Measurements from ENCODE around the gene GSDME.
"Not testable (repeated sequence)": the region's sequence is repeated elsewhere in the genome, so short reads cannot be mapped to it uniquely, and the experiment has no call there.

GSDME gene

DNA sequence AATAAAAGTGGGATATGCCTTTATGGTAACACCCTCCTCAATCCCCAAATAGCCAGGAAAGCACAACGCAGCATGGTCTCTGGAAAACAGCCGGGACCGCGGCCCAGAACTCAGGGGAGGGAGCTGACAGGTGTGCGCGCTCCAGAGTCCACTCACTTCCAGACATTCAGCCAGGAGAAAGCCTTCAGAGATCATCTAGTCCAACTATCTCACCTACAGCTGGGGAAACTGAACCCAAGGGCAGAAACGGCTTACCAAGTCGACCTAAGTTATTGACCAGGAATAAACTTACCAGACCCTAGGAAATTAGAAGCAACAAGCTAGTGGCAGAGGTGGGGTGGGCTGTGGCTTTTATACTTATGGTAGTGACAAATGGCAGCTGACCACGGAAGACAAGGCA lies 16.4 kb downstream of the GSDME start:
- no peak overlapping the region for H3K27ac ChIP-seq
- TF ChIP-seq, protein P1, sequence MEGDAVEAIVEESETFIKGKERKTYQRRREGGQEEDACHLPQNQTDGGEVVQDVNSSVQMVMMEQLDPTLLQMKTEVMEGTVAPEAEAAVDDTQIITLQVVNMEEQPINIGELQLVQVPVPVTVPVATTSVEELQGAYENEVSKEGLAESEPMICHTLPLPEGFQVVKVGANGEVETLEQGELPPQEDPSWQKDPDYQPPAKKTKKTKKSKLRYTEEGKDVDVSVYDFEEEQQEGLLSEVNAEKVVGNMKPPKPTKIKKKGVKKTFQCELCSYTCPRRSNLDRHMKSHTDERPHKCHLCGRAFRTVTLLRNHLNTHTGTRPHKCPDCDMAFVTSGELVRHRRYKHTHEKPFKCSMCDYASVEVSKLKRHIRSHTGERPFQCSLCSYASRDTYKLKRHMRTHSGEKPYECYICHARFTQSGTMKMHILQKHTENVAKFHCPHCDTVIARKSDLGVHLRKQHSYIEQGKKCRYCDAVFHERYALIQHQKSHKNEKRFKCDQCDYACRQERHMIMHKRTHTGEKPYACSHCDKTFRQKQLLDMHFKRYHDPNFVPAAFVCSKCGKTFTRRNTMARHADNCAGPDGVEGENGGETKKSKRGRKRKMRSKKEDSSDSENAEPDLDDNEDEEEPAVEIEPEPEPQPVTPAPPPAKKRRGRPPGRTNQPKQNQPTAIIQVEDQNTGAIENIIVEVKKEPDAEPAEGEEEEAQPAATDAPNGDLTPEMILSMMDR (IDR thresholded peaks at IDR 0.05) = no peak

DNA sequence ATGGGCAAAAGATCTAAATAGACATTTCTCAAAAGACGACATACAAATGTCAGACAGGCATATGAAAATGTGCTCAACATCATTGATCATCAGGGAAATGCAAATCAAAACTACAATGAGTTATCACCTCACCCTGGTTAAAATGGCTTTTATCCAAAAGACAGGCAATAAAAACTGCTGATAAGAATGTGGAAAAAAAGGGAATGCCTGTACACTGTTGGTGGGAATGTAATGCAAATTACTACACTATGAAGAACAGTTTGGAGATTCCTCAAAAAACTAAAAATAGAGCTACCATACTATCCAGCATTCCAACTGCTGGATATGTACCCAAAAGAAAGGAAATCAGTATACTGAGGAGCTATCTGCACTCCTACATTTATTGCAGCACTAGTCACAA lies 18.0 kb downstream of the GSDME start:
- H3K36me3 ChIP-seq = no peaks in the 10 kb centered on the region
- TF ChIP-seq, protein P1 (IDR thresholded peaks at IDR 0.05) = no peak
- H3K27ac ChIP-seq = no peak overlapping the region

More for the DNA sequence above, 16.4 kb downstream of the GSDME start:
- Histone ChIP-seq H3K36me3 (no peaks in the 10 kb centered on the region), H3K9me3 (no peaks in the 10 kb centered on the region), H3K4me3 (ENCODE audit: low read depth in 1 of 2, low read length in 1 of 2) (no peak overlapping the region), H3K4me1 (ENCODE audit: control insufficient read depth in 1 of 2, insufficient read depth in 1 of 2, low read depth in 1 of 2, low read length in 1 of 2) (no peaks in the 10 kb centered on the region), H3K27me3 (peaks cover 12% of the 10 kb centered on the region)

DNA sequence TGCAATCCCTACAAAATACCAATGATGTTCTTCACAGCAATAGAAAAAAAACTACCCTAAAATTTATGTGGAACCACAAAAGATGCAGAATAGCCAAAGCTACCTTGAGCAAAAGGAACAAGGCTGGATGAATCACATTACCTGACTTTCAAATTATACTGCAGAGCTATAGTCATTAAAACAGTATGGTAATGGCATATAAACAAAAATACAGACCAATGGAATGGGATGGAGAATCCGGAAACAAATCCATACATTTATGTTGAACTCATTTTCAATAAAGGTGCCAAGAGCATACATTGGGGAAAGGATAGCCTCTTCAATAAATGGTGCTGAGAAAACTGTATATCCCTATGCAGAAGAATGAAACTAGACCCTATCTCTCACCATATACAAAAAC lies 18.7 kb downstream of the GSDME start:
- TF ChIP-seq, protein P1 (IDR thresholded peaks at IDR 0.05) = no peak
- H3K27me3 ChIP-seq = peaks cover 8% of the 10 kb centered on the region
- no peaks in the 10 kb centered on the region for H3K36me3 ChIP-seq
- H3K27ac ChIP-seq = no peak overlapping the region
- no peaks in the 10 kb centered on the region for H3K9me3 ChIP-seq
- H3K4me1 ChIP-seq (ENCODE audit: control insufficient read depth in 1 of 2, insufficient read depth in 1 of 2, low read depth in 1 of 2, low read length in 1 of 2) = no peaks in the 10 kb centered on the region
- no peak overlapping the region for H3K4me3 ChIP-seq (ENCODE audit: low read depth in 1 of 2, low read length in 1 of 2)

More for the DNA sequence above, 18.0 kb downstream of the GSDME start:
- Histone ChIP-seq H3K27me3 (peaks cover 12% of the 10 kb centered on the region), H3K9me3 (no peaks in the 10 kb centered on the region), H3K4me1 (ENCODE audit: control insufficient read depth in 1 of 2, insufficient read depth in 1 of 2, low read depth in 1 of 2, low read length in 1 of 2) (no peaks in the 10 kb centered on the region), H3K4me3 (ENCODE audit: low read depth in 1 of 2, low read length in 1 of 2) (no peak overlapping the region)

DNA sequence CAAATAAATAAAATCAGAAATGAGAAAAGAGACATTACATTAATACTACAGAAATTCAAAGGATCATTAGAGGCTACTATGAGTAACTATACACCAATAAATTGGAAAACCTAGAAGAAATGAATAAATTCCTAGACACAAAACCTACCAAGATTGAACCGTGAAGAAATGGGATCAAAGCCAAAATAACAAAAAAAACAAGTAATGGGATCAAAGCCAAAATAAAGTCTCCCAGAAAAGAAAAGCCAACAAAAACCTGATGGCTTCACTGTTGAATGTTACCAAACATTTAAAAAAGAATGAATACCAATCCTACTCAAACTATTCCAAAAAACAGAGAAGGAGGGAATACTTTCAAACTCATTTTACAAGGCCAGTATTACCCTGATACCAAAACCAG lies 20.0 kb downstream of the GSDME start:
- H3K9me3 ChIP-seq = no peaks in the 10 kb centered on the region
- H3K4me3 ChIP-seq (ENCODE audit: low read depth in 1 of 2, low read length in 1 of 2) = no peak overlapping the region
- no peaks in the 10 kb centered on the region for H3K27me3 ChIP-seq
- no peak overlapping the region for H3K27ac ChIP-seq
- no peaks in the 10 kb centered on the region for H3K4me1 ChIP-seq (ENCODE audit: control insufficient read depth in 1 of 2, insufficient read depth in 1 of 2, low read depth in 1 of 2, low read length in 1 of 2)
- TF ChIP-seq, protein P1 (IDR thresholded peaks at IDR 0.05) = no peak
- H3K36me3 ChIP-seq = no peaks in the 10 kb centered on the region

DNA sequence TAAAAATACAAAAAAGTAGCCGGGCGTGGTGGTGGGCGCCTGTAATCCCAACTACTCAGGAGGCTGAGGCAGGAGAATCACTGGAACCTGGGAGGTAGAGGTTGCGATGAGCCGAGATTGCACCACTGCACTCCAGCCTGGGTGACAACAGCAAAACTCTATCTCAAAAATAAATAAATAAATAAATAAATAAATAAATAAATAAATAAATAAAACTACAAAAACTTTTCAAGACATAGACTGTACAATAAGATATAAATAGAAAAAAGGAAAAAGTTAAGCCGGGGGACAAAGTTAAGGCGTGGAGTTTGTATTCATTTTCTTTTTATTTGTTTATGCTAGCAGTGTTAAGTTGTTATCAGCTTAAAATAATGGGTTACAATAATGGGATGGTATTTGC lies 21.7 kb downstream of the GSDME start:
- not testable (repeated sequence) for H3K9me3 ChIP-seq; H3K4me1 ChIP-seq (ENCODE audit: control insufficient read depth in 1 of 2, insufficient read depth in 1 of 2, low read depth in 1 of 2, low read length in 1 of 2); H3K4me3 ChIP-seq (ENCODE audit: low read depth in 1 of 2, low read length in 1 of 2); H3K27me3 ChIP-seq; H3K36me3 ChIP-seq; H3K27ac ChIP-seq

DNA sequence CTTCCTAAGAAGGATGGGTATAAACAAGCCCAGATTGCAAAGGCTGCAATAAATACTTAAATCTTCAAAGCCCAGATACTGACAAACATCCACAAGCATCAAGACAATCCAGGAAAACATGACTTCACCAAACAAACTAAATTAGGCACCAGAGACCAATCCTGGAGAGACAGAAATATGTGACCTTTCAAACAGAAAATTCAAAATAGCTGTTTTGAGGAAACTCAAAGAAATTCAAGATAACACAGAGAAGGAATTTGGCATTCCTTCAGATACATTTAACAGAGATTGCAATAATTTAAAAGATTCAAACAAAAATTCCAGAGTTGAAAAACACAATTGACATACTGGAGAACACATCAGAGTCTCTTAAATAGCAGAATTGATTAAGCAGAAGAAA lies 23.0 kb downstream of the GSDME start:
- Histone ChIP-seq H3K27ac (no peak overlapping the region), H3K9me3 (no peaks in the 10 kb centered on the region), H3K36me3 (no peaks in the 10 kb centered on the region), H3K4me3 (ENCODE audit: low read depth in 1 of 2, low read length in 1 of 2) (no peak overlapping the region), H3K4me1 (ENCODE audit: control insufficient read depth in 1 of 2, insufficient read depth in 1 of 2, low read depth in 1 of 2, low read length in 1 of 2) (no peaks in the 10 kb centered on the region), H3K27me3 (peaks cover 5% of the 10 kb centered on the region)
- TF ChIP-seq, protein P1 (IDR thresholded peaks at IDR 0.05) = no peak

Data from neutrophil (primary cell).